Neuronal stem cell (in vitro differentiated cells): ENCODE data around the gene CALM1.

Experiments
- DNase-seq: peaks from one replicate; pipeline ENCODE4 v3.0.0-alpha.2; 2013; ENCODE audit warnings: low spot score
- H2AFZ ChIP-seq: one replicate; pipeline ENCODE4 v1.6.1; 2013; ENCODE audit warnings: mild to moderate bottlenecking, low read length, inconsistent platforms
- H2AK5ac ChIP-seq: 2 replicates; pipeline ENCODE4 v1.6.1; 2013; ENCODE audit warnings: low read depth, mild to moderate bottlenecking, inconsistent platforms, low read length, moderate library complexity, mixed read lengths
- H2BK120ac ChIP-seq: 2 replicates; pipeline ENCODE4 v1.6.1; 2013; ENCODE audit warnings: low read depth, mild to moderate bottlenecking, inconsistent platforms, low read length, moderate library complexity, mixed read lengths
- H2BK12ac ChIP-seq: one replicate; pipeline ENCODE4 v1.6.1; 2013; ENCODE audit warnings: low read length, inconsistent platforms
- H2BK15ac ChIP-seq: 2 replicates; pipeline ENCODE4 v1.6.1; 2013; ENCODE audit warnings: mild to moderate bottlenecking, low read length, inconsistent platforms, mixed read lengths
- H2BK5ac ChIP-seq: one replicate; pipeline ENCODE4 v1.6.1; 2013; ENCODE audit warnings: inconsistent platforms, mild to moderate bottlenecking, low read length, moderate library complexity
- H3K14ac ChIP-seq: one replicate; pipeline ENCODE4 v1.6.1; 2013; ENCODE audit warnings: low read length, inconsistent platforms
- H3K18ac ChIP-seq: 2 replicates; pipeline ENCODE4 v1.6.1; 2013; ENCODE audit warnings: low read length, inconsistent platforms
- H3K23ac ChIP-seq: 2 replicates; pipeline ENCODE4 v1.6.1; 2013; ENCODE audit warnings: low read depth, mild to moderate bottlenecking, mixed read lengths, low read length, inconsistent platforms; ENCODE audit not compliant: poor library complexity
- H3K27ac ChIP-seq: replicated peaks from 3 replicates; pipeline ENCODE4 v1.5.1; 2013; ENCODE audit warnings: low read length, inconsistent platforms
- H3K27me3 ChIP-seq, 3 experiments: 2 replicates each; pipeline ENCODE4 v1.6.1; 2013; ENCODE audit warnings: low read length in 3 of 3, mild to moderate bottlenecking in 2 of 3, inconsistent platforms in 1 of 3, low read depth in 1 of 3, mixed read lengths in 1 of 3, moderate library complexity in 1 of 3; ENCODE audit not compliant: control insufficient read depth in 3 of 3, insufficient read depth in 3 of 3
- H3K36me3 ChIP-seq, 2 donors: replicated peaks in 1 of 2; 2 replicates each; pipeline ENCODE4 v1.6.1; 2013; ENCODE audit warnings: low read length in 2 of 2; ENCODE audit not compliant: control insufficient read depth in 2 of 2, insufficient read depth in 2 of 2
- H3K4ac ChIP-seq: 2 replicates; pipeline ENCODE4 v1.6.1; 2013; ENCODE audit warnings: inconsistent platforms, mild to moderate bottlenecking, low read length, moderate library complexity
- H3K4me1 ChIP-seq, 2 donors: 1 replicate in 1 of 2; 2 replicates in 1 of 2; pipeline ENCODE4 v1.6.1; 2013; ENCODE audit warnings: low read length in 2 of 2, low read depth in 1 of 2; ENCODE audit not compliant: control insufficient read depth in 2 of 2, insufficient read depth in 1 of 2
- H3K4me2 ChIP-seq: one replicate; pipeline ENCODE4 v1.6.1; 2013; ENCODE audit warnings: mild to moderate bottlenecking, low read length, inconsistent platforms; ENCODE audit not compliant: insufficient read depth, poor library complexity, severe bottlenecking
- H3K4me3 ChIP-seq, 2 donors: 2 replicates each; pipeline ENCODE4 v1.5.1; 2013; ENCODE audit warnings: low read length in 2 of 2, mild to moderate bottlenecking in 2 of 2, inconsistent platforms in 1 of 2, moderate library complexity in 1 of 2
- H3K79me1 ChIP-seq: one replicate; pipeline ENCODE4 v1.6.1; 2013; ENCODE audit warnings: low read depth, mild to moderate bottlenecking, inconsistent platforms, low read length, moderate library complexity
- H3K9ac ChIP-seq: one replicate; pipeline ENCODE4 v1.6.1; 2013; ENCODE audit warnings: mild to moderate bottlenecking, low read depth, low read length, inconsistent platforms; ENCODE audit not compliant: poor library complexity
- H3K9me3 ChIP-seq, 2 donors: replicated peaks in 1 of 2; 2 replicates each; pipeline versions ENCODE3 to v1.6.1; 2013; ENCODE audit warnings: low read length in 2 of 2, mild to moderate bottlenecking in 2 of 2, inconsistent platforms in 1 of 2, low read depth in 1 of 2, mixed read lengths in 1 of 2, moderate library complexity in 1 of 2; ENCODE audit not compliant: control insufficient read depth in 2 of 2, insufficient read depth in 1 of 2
- H4K8ac ChIP-seq: one replicate; pipeline ENCODE4 v1.6.1; 2013; ENCODE audit warnings: low read depth, mild to moderate bottlenecking, inconsistent platforms, low read length, moderate library complexity
- H4K91ac ChIP-seq: one replicate; pipeline ENCODE4 v1.6.1; 2013; ENCODE audit warnings: low read length, low read depth, mild to moderate bottlenecking, inconsistent platforms; ENCODE audit not compliant: poor library complexity
- WGBS, 2 donors: extraction: QIAGEN DNeasy Blood & Tissue Kit; methylation state at CpG; one replicate each; pipeline ENCODE4 v1.1.7; 2013; ENCODE audit warnings: missing lambda C conversion rate in 2 of 2, mixed read lengths in 1 of 2; ENCODE audit not compliant: insufficient read length in 2 of 2, insufficient replicate concordance in 1 of 2; ENCODE audit errors: extremely low coverage in 2 of 2; 5-methylcytosine and 5-hydroxymethylcytosine counted together

CALM1 gene

GRCh38 chr14:90426031-90426540, 29.3 kb downstream of the CALM1 start:
- no peak overlapping the region for H3K9ac ChIP-seq
- H4K91ac ChIP-seq: no peak overlapping the region
- no peaks in the 10 kb centered on the region for H3K36me3 ChIP-seq
- H3K4me1 ChIP-seq: peaks cover 14 to 27% of the 10 kb centered on the region in 2 donors
- H4K8ac ChIP-seq: no peak overlapping the region
- no peak overlapping the region for H2BK15ac ChIP-seq
- no peak overlapping the region for H3K4me2 ChIP-seq
- no peak overlapping the region for H3K14ac ChIP-seq
- no peak overlapping the region for H2BK5ac ChIP-seq
- H2AK5ac ChIP-seq: no peak overlapping the region
- no peak overlapping the region for H3K4ac ChIP-seq
- H2BK120ac ChIP-seq: no peak overlapping the region
- H3K4me3 ChIP-seq: no peak overlapping the region
- no peaks in the 10 kb centered on the region for H3K27me3 ChIP-seq
- peaks cover 2% of the 10 kb centered on the region in 2 donors for H3K9me3 ChIP-seq
- no CpG with 5 or more reads among the region's 10 CpGs for WGBS, 2 donors
- H3K79me1 ChIP-seq: no peaks in the 10 kb centered on the region
- H2BK12ac ChIP-seq: no peak overlapping the region
- H3K18ac ChIP-seq: peak overlapping the region; percentile 8
- H3K23ac ChIP-seq: no peak overlapping the region
- no peak overlapping the region for H3K27ac ChIP-seq
- H2AFZ ChIP-seq: no peak overlapping the region
- DNase-seq: no peak

GRCh38 chr14:90426663-90427062, 29.8 kb downstream of the CALM1 start:
- peaks cover 2% of the 10 kb centered on the region in 2 donors for H3K9me3 ChIP-seq
- no peak overlapping the region for H2BK15ac ChIP-seq
- H3K79me1 ChIP-seq: no peaks in the 10 kb centered on the region
- H2BK5ac ChIP-seq: no peak overlapping the region
- no CpG with 5 or more reads among the region's 10 CpGs for WGBS, 2 donors
- H3K36me3 ChIP-seq: no peaks in the 10 kb centered on the region
- H3K4me2 ChIP-seq: no peak overlapping the region
- DNase-seq: no peak
- H3K18ac ChIP-seq: no peak overlapping the region
- H3K4ac ChIP-seq: no peak overlapping the region
- H2AK5ac ChIP-seq: no peak overlapping the region
- peaks cover 8 to 21% of the 10 kb centered on the region in 2 donors for H3K4me1 ChIP-seq
- no peak overlapping the region for H4K91ac ChIP-seq
- peak overlapping the region in 1 of 2 donors; percentile 30 for H3K4me3 ChIP-seq
- no peak overlapping the region for H3K23ac ChIP-seq
- H3K9ac ChIP-seq: no peak overlapping the region
- no peak overlapping the region for H2AFZ ChIP-seq
- no peak overlapping the region for H4K8ac ChIP-seq
- H3K27me3 ChIP-seq: no peaks in the 10 kb centered on the region
- no peak overlapping the region for H2BK12ac ChIP-seq
- no peak overlapping the region for H3K14ac ChIP-seq
- no peak overlapping the region for H2BK120ac ChIP-seq
- no peak overlapping the region for H3K27ac ChIP-seq

- peaks cover 8 to 19% of the 10 kb centered on the region in 2 donors for H3K4me1 ChIP-seq
- H2AK5ac ChIP-seq: no peak overlapping the region
- no peak overlapping the region for H3K18ac ChIP-seq
- no peak overlapping the region for H3K14ac ChIP-seq
- no peak overlapping the region for H2BK15ac ChIP-seq
- no peak overlapping the region for H3K9ac ChIP-seq
- H2AFZ ChIP-seq: no peak overlapping the region
- H4K91ac ChIP-seq: no peak overlapping the region
- H3K4me2 ChIP-seq: no peak overlapping the region
- H2BK120ac ChIP-seq: no peak overlapping the region
- H3K27ac ChIP-seq: no peak overlapping the region
- peaks cover 2% of the 10 kb centered on the region in 2 donors for H3K9me3 ChIP-seq
- H4K8ac ChIP-seq: no peak overlapping the region
- H3K23ac ChIP-seq: no peak overlapping the region
- no CpG with 5 or more reads among the region's 12 CpGs for WGBS, 2 donors
- H3K4ac ChIP-seq: no peak overlapping the region
- no peaks in the 10 kb centered on the region for H3K36me3 ChIP-seq
- H3K27me3 ChIP-seq: no peaks in the 10 kb centered on the region
- no peak overlapping the region for H2BK5ac ChIP-seq
- H3K79me1 ChIP-seq: no peaks in the 10 kb centered on the region
- no peak overlapping the region for H2BK12ac ChIP-seq
- no peak overlapping the region for H3K4me3 ChIP-seq
- DNase-seq: no peak
Observed at GRCh38 chr14:90427848-90428426, 31.1 kb downstream of the CALM1 start.

- H3K9ac ChIP-seq: no peak overlapping the region
- WGBS, 2 donors: no CpG with 5 or more reads among the region's 2 CpGs
- no peak overlapping the region for H2BK15ac ChIP-seq
- H3K18ac ChIP-seq: no peak overlapping the region
- H2AFZ ChIP-seq: no peak overlapping the region
- H2BK120ac ChIP-seq: no peak overlapping the region
- no peak overlapping the region for H4K8ac ChIP-seq
- H2AK5ac ChIP-seq: no peak overlapping the region
- H3K14ac ChIP-seq: no peak overlapping the region
- H3K36me3 ChIP-seq: no peaks in the 10 kb centered on the region
- H3K79me1 ChIP-seq: no peaks in the 10 kb centered on the region
- no peak overlapping the region for H3K4me2 ChIP-seq
- H3K23ac ChIP-seq: no peak overlapping the region
- H4K91ac ChIP-seq: no peak overlapping the region
- no peaks in the 10 kb centered on the region for H3K27me3 ChIP-seq
- H3K4ac ChIP-seq: no peak overlapping the region
- no peak for DNase-seq
- no peak overlapping the region for H2BK5ac ChIP-seq
- H3K4me3 ChIP-seq: no peak overlapping the region
- H3K9me3 ChIP-seq: peaks cover 2% of the 10 kb centered on the region in 2 donors
- no peak overlapping the region for H2BK12ac ChIP-seq
- no peak overlapping the region for H3K27ac ChIP-seq
- peaks cover 8 to 14% of the 10 kb centered on the region in 2 donors for H3K4me1 ChIP-seq
Observed at GRCh38 chr14:90428676-90429075, 31.8 kb downstream of the CALM1 start.
